HG03442 (cell line): ENCODE measurements around the gene TMEM141.
A peak's percentile ranks its signal among the peaks of the same experiment; 100 is the strongest.
"Not testable (repeated sequence)": the region's sequence is repeated elsewhere in the genome, so short reads cannot be mapped to it uniquely, and the experiment has no call there.

Experiments
- ATAC-seq: cut with Tn5 transposase; IDR thresholded peaks from one replicate; pipeline ENCODE4 v1.9.1; 2021; ENCODE audit warnings: mild to moderate bottlenecking, moderate library complexity; ENCODE audit not compliant: unreplicated experiment

The TMEM141 gene

DNA sequence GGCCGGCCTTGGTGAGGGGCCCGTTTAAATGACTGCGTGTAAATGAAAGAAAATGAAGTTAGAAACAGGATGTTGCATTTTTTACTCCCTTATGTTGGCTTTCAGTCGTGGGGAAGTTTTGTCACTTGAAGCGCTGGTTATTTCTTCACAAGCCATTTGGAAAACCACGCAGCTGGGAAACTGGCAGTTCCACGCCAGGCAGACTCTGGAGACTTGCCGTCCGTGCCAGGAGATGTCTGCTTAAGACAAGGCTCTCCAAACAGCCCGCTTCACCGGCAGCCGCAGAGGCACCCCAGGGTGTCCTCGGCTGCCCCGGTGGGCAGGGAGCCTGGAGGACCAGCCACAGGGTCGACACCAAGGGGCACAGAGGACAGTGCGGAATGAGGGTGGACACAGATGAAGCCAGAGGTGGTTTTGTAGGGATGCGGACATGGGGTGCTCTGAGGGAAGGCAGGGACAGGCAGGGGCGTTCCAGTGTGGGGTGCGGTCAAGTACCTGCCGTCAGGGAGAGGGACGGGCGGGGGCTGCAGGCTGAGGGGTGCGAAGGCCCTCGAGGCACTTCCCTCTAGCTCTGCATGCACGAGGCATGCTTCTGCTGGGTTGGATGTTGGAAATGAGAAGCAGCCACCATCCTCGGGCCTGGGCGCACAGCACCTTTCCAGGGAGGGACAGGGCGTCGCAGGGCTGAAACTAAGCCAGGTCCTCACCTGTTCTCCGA, 40.0 kb downstream of the TMEM141 start:
- ATAC-seq = no peak

GRCh38 chr9:136831720-136832104, 40.6 kb downstream of the TMEM141 start:
- ATAC-seq = no peak

- ATAC-seq = no peak
Observed at GRCh38 chr9:136832581-136832980, 41.4 kb downstream of the TMEM141 start.

GRCh38 chr9:136833381-136834048, 42.4 kb downstream of the TMEM141 start:
- ATAC-seq = not testable (repeated sequence)

GRCh38 chr9:136835162-136835931, 44.2 kb downstream of the TMEM141 start:
- ATAC-seq = no peak

GRCh38 chr9:136835932-136836904, 45.1 kb downstream of the TMEM141 start:
- no peak for ATAC-seq

DNA sequence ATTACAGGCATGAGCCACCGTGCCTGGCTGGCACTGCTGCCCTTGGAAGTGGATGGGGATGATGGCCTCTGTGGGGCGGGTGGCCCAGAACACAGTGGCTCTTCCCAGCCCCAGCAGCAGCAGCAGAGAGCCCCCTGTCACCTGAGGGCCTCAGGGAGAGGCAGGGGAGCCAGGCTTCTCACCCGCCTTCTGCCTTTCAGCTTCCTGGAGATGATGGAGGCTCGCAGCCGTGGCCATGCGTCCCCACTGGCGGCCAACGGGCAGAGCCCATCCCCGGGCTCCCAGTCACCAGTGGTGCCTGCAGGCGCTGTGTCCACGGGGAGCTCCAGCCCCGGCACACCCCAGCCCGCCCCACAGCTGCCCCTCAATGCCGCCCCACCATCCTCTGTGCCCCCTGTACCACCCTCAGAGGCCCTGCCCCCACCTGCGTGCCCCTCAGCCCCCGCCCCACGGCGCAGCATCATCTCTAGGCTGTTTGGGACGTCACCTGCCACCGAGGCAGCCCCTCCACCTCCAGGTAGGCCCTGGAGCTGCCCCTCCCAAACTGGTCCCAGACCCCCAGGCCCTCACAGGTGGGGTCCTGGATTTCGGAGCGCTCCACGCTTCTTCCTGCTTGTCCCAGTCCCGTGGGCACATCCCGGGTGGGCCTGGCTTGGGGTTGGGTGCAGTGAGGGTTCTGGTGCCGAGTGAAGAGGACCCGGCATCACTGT, 46.2 kb downstream of the TMEM141 start:
- ATAC-seq = no peak

DNA sequence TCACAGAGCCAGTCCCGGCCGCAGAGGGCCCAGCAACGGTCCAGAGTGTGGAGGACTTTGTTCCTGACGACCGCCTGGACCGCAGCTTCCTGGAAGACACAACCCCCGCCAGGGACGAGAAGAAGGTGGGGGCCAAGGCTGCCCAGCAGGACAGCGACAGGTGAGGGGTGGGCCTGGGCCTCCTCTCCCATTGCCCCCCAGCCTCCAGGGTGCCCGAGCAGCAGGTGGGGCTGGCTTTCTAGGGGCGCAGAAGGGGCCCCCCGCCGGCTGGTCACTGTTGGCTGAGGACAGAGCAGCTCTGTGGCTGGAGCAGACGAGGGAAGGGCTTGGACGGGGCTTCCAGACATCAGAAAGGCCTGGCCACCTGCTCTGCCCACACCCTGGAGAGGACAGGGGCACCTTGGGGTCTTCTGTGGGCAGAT, 46.7 kb downstream of the TMEM141 start:
- ATAC-seq = not testable (repeated sequence)

DNA sequence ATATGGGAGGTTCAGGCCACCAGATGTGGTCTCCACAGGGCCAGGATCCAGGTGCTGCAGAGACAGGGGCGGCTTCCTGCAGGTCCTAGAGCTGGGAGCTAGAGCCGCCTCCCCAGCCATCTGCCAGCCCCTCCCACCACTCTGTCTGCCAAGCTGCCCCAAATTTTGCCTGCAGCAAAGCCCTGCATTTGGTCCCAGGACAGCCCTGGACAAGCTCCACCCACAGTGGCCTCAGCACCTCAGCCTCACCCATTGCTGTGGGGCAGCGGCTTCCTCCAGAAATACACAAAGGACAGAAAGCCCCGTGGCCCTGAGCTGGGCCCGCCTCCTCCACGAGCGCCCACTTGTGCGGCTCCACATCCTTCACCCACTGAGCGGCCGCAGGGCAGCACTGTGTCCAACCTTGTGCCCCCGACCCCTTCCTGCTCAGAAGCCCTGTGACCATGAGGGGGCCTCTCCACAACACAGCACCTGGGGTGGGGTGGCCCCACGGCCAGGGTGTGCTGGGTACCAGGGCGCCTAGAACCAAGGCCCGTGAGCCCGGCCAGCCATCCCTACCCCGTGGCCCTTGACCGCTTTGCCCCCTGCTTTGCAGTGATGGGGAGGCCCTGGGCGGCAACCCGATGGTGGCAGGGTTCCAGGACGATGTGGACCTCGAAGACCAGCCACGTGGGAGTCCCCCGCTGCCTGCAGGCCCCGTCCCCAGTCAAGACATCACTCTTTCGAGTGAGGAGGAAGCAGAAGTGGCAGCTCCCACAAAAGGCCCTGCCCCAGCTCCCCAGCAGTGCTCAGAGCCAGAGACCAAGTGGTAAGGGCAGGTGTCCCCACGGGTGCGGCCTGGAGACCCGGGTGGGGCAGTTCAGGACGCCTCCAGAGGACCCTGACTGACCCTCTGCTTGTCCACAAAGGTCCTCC, 47.4 kb downstream of the TMEM141 start:
- ATAC-seq = no peak

- no peak for ATAC-seq
Observed at GRCh38 chr9:136839229-136840139, 48.3 kb downstream of the TMEM141 start.

GRCh38 chr9:136840140-136840876, 49.2 kb downstream of the TMEM141 start:
- no peak for ATAC-seq

DNA sequence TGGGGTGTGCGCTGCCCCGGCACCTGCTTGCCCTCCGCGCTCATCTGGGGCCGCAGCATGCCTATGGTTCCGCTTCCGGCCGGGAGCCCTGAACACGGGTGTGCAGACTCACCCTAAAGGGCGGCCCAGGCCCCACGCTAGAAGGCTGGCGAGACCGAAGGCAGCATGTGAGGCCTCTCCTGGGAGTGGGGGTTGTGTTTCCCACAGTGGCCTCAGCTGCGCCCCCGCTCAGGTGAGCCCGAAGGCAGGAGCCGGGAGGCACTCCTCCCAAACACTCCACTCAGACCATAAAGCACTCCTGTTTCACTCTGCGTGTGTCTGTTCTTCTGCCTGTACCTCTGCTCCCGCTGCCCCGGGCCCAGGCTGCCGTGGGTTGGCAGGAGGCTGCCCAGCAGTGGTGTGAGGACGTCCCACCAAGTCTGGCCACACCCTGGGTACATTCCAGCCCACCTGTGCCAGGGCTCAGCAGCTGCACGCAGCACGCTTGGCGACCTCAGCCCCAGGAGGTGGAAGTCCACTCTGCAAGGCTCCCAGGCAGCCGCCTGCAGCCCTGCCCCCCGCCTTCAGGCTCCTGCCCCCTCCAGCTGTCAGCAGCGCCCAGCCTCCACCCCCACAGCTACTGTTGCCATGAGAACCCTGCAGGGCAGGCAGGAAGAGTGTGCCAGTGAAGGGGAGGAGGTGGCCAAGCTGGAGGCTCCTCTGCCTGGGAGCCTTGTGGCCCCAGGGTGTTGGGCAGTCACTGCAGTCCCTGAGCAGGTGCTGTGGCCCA, 49.9 kb downstream of the TMEM141 start:
- no peak for ATAC-seq

DNA sequence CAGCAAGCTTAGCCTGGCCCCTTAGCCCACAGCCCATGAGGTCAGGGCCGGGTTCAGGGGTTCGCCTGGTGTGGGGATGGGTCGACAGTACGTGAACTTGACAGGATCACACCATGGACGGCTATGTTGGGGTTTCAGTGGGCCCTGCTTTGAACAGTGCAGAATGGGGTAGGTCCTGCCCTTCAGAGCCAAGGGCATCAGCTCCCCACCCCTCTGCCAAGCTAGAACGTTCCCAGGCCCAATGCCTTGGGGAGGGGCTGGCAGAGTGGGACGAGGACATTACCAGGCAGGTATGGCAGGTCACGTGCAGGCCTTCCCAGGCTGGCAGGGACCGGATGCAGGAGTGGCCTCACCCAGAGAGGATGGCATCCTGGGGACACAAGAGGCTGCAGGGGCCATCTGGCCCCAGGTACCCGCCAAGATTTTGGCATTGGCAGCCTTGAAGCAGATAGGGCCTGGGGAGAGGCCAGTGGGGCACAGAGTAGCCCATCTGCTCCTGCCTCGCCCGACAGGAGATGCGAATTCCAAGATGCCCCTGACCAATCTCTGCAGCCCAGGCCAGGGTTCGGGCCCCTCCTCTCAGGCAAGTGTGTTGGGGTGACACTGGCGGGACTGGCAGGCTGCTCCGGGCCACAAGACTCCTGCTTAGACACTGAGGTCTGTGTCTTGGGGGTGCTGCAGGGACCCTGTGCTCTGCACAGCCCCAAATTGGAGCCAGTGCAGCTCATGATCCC, 50.7 kb downstream of the TMEM141 start:
- ATAC-seq = not testable (repeated sequence)

- ATAC-seq = peak; percentile 52
Observed at GRCh38 chr9:136842380-136842948, 51.3 kb downstream of the TMEM141 start, which contains the start of gene AJM1. Gene AJM1, plus strand, starts transcription at chr9:136842478. Its CDS starts 1,937 bp downstream, at chr9:136844415.
